Peyer's patch (tissue), 4 donors: ENCODE data around the gene SLC27A2. TPM values are rescaled to one million over a fixed set of nuclear protein-coding genes. Genes with fewer than 3 reads are reported as not detected.

Experiments
- DNase-seq, 3 donors: peaks; one replicate each; pipeline ENCODE4 v3.0.0-alpha.2; 2017 to 2019
- H3K27ac ChIP-seq, 4 donors: fragments of 200-600 bp; sonication (generic); one replicate each; pipeline ENCODE4 v1.5.1; 2016 to 2019
- H3K27me3 ChIP-seq, 2 donors: fragments of 200-600 bp; sonication (generic); one replicate each; pipeline ENCODE4 v1.5.1; 2019
- H3K36me3 ChIP-seq, 3 donors: fragments of 200-600 bp; sonication (generic); one replicate each; pipeline ENCODE4 v1.5.1; 2016 to 2019
- H3K4me1 ChIP-seq, 4 donors: fragments of 200-600 bp; sonication (generic); one replicate each; pipeline ENCODE4 v1.5.1; 2016 to 2019
- H3K4me3 ChIP-seq, 4 donors: fragments of 200-600 bp; sonication (generic); 1 replicate in 3 of 4; 2 replicates in 1 of 4; pipeline ENCODE4 v1.5.1; 2016 to 2019; ENCODE audit warnings: mild to moderate bottlenecking in 1 of 4
- H3K9me3 ChIP-seq, 4 donors: fragments of 200-600 bp; sonication (generic); one replicate each; pipeline ENCODE4 v1.5.1; 2016 to 2019; ENCODE audit warnings: mild to moderate bottlenecking in 1 of 4
- POLR2A ChIP-seq, 2 donors: fragments of 450-650 bp; IDR thresholded peaks; one replicate each; pipeline ENCODE4 v1.5.1; 2017; ENCODE audit warnings: antibody characterized with exemption in 2 of 2, mild to moderate bottlenecking in 2 of 2, moderate library complexity in 2 of 2
- total RNA-seq, 4 donors: library from RNA; depleted of rRNA; stranded (reverse); fragments of >200 nt; gene quantifications; one replicate each; pipeline ENCODE4 v1.1.0, GENCODE V29; 2016
- TF ChIP-seq, protein P1 (sequence below), 6 experiments: fragments of 450-650 bp in 4 of 6; fragments of 200-600 bp in 2 of 6; sonication (generic) in 1 of 6; IDR thresholded peaks; one replicate each; pipeline ENCODE4 v1.5.1; 2017 to 2019; ENCODE audit warnings: antibody characterized with exemption in 6 of 6, mild to moderate bottlenecking in 3 of 6, moderate library complexity in 1 of 6

Gene SLC27A2
- total RNA-seq, 4 donors from 2014 or later, result 8.3 to 47.9 (median 32.3) TPM

DNA sequence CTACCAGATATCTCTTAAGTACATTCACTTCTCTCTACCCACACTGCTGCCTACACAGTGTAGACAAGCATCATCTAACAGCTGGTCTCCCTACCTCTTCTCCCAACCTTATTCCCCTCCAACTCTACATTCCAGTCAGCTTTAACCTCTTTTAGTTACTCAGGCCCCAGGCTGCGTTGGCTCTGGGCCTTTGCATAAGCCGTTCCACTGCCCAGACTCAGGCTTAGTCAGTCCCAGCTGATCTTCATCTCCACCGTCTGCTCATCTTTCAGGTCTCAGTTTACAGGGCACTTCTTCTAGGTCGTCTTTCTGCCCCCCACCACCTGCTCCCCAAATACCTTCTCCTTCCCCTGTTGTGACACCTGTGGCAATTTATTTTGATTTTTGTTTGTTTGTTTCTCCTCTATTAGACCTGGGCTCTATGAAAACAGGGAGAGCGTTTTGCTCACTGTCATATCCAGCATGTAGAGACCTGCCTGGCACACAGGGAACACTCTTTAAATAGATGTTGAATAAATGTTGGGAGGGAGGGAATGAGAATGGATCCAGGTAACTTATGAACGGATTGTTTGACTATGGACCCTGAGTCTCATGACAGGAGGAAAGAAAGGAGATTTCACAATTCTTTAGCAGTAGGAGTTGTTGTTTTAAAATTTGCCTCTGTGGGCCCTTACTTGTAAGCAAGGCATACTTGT lies 11.1 kb downstream of the SLC27A2 start:
- Histone ChIP-seq H3K27ac (no peak overlapping the region), H3K27me3 (no peaks in the 10 kb centered on the region), H3K4me1 (peaks cover 0 to 13% (median 0%) of the 10 kb centered on the region in 4 donors), H3K9me3 (no peaks in the 10 kb centered on the region), H3K36me3 (peaks cover 0 to 7% (median 0%) of the 10 kb centered on the region in 3 donors), H3K4me3 (no peak overlapping the region)
- no peak for DNase-seq
- TF ChIP-seq POLR2A (IDR thresholded peaks at IDR 0.05), result no peak
- TF ChIP-seq, protein P1, sequence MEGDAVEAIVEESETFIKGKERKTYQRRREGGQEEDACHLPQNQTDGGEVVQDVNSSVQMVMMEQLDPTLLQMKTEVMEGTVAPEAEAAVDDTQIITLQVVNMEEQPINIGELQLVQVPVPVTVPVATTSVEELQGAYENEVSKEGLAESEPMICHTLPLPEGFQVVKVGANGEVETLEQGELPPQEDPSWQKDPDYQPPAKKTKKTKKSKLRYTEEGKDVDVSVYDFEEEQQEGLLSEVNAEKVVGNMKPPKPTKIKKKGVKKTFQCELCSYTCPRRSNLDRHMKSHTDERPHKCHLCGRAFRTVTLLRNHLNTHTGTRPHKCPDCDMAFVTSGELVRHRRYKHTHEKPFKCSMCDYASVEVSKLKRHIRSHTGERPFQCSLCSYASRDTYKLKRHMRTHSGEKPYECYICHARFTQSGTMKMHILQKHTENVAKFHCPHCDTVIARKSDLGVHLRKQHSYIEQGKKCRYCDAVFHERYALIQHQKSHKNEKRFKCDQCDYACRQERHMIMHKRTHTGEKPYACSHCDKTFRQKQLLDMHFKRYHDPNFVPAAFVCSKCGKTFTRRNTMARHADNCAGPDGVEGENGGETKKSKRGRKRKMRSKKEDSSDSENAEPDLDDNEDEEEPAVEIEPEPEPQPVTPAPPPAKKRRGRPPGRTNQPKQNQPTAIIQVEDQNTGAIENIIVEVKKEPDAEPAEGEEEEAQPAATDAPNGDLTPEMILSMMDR (IDR thresholded peaks at IDR 0.05), result no peak

DNA sequence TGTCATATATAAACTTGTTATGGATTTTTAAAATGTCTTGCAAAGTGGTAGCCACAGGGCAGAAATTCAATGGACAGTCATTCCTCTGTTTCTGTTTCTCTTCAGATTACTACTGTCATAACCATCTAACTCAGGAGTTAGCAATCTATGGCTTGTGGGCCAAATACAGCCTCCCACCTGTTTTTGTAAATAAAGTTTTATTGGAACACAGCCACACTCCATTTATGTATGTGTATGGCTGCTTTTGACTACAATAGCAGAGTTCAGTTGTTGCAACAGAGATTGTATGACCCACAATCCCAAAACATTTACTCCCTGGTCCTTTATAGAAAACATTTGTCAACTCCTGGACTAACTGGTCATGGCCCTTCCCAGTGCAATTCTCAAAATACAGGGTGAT lies 20.0 kb downstream of the SLC27A2 start:
- no peak for DNase-seq
- H3K9me3 ChIP-seq, result no peaks in the 10 kb centered on the region
- no peak overlapping the region for H3K27ac ChIP-seq
- TF ChIP-seq POLR2A (IDR thresholded peaks at IDR 0.05), result no peak
- TF ChIP-seq, protein P1 (IDR thresholded peaks at IDR 0.05), result no peak
- no peaks in the 10 kb centered on the region for H3K27me3 ChIP-seq
- peaks cover 0 to 38% (median 0%) of the 10 kb centered on the region in 3 donors for H3K36me3 ChIP-seq
- H3K4me3 ChIP-seq, result no peak overlapping the region
- H3K4me1 ChIP-seq, result no peaks in the 10 kb centered on the region

DNA sequence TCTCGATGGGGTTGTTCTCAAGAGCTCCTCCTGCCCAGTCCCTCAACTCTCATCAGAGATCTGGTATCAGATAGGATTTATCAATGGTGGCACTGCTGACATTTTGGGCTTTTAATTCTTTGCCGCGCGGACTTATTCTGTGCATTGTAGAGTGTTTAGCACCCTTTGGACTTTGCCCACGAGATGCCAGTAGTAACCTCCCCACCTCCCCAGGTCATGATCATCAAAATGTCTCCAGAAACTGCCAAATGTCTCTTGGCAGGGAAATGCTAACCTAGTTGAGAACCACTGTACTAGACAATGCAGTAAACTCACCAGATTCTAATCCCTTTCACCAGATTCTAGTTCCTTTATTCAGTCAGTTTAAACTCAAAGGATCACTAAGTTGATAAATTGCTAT lies 24.0 kb downstream of the SLC27A2 start:
- peaks cover 0 to 18% (median 0%) of the 10 kb centered on the region in 3 donors for H3K36me3 ChIP-seq
- DNase-seq, result no peak
- no peak for TF ChIP-seq POLR2A (IDR thresholded peaks at IDR 0.05)
- TF ChIP-seq, protein P1 (IDR thresholded peaks at IDR 0.05), result no peak

DNA sequence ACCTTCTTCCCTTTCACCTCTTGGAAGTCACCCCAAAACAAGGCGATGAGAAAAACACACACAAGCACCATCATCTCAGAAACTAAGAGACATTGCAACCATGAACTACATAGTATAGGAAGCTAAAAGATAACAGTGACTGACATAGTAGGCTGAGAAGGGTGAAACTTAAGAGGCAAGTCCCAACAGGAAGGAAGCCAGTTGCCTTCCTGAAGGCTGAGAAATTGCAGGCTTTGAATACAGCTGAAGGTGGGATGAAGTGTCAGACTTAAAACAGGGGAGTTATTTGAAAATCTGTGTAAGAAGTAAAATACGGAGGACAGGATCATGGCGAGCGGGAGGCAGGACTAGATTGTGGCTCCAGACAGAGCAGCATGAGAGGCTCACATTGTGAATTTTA lies 27.8 kb downstream of the SLC27A2 start:
- H3K27me3 ChIP-seq, result no peaks in the 10 kb centered on the region
- no peaks in the 10 kb centered on the region for H3K4me1 ChIP-seq
- TF ChIP-seq, protein P1 (IDR thresholded peaks at IDR 0.05), result no peak
- TF ChIP-seq POLR2A (IDR thresholded peaks at IDR 0.05), result no peak
- no peak overlapping the region for H3K4me3 ChIP-seq
- no peak for DNase-seq
- H3K27ac ChIP-seq, result peak overlapping the region in 1 of 4 donors; percentile 70
- peaks cover 0 to 18% (median 0%) of the 10 kb centered on the region in 3 donors for H3K36me3 ChIP-seq
- peaks cover 0 to 3% (median 0%) of the 10 kb centered on the region in 4 donors for H3K9me3 ChIP-seq

More for the DNA sequence above, 24.0 kb downstream of the SLC27A2 start:
- H3K9me3 ChIP-seq, result no peaks in the 10 kb centered on the region
- no peak overlapping the region for H3K4me3 ChIP-seq
- H3K4me1 ChIP-seq, result no peaks in the 10 kb centered on the region
- no peak overlapping the region for H3K27ac ChIP-seq
- H3K27me3 ChIP-seq, result no peaks in the 10 kb centered on the region

DNA sequence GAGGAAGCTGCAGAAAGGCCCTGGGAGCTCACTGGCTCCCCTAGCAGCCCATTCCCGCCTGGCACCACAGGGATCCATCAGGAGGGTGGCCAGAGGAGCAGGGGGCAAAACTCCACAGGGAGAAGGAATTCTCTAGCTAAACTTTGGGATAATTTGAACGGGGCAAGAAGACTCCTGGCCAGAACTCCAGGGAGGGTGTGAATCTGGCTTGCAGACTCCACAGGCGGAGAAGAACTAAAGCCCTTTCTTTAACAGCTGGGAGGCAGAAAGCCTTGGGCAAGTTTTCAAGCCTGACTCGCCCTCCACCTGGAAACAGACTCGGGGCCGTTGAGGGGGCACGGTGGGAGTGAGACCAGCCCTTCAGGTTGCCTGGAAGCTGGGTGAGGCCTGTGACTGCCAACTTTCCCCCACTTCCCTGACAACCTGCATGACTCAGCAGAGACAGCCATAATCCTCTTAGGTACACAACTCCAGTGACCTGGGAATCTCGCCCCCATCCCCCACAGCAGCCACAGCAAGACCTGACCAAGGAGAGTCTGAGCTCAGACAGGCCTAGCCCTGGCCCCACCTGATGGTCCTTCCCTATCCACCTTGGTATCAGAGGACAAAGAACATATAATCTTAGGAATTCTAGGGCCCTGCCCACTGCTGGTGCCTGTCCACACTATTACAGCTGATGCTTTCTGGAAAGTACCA lies 28.6 kb downstream of the SLC27A2 start:
- DNase-seq, result peak in 2 of 3 donors; percentile 87 to 88
- Histone ChIP-seq H3K27me3 (no peaks in the 10 kb centered on the region), H3K27ac (peak overlapping the region in 3 of 4 donors; percentile 36 to 70 (median 42)), H3K4me3 (no peak overlapping the region), H3K36me3 (peaks cover 0 to 11% (median 0%) of the 10 kb centered on the region in 3 donors), H3K4me1 (no peaks in the 10 kb centered on the region), H3K9me3 (peaks cover 0 to 3% (median 0%) of the 10 kb centered on the region in 4 donors)
- TF ChIP-seq, protein P1 (IDR thresholded peaks at IDR 0.05), result no peak
- TF ChIP-seq POLR2A (IDR thresholded peaks at IDR 0.05), result no peak
